Peyer's patch (tissue), 4 donors: ENCODE measurements around the gene RBM39.

Experiments used
- CTCF ChIP-seq, 6 experiments: fragments of 450-650 bp in 4 of 6; fragments of 200-600 bp in 2 of 6; sonication (generic) in 1 of 6; IDR thresholded peaks; one replicate each; pipeline ENCODE4 v1.5.1; 2017 to 2019; ENCODE audit warnings: antibody characterized with exemption in 6 of 6, mild to moderate bottlenecking in 3 of 6, moderate library complexity in 1 of 6
- POLR2A ChIP-seq, 2 donors: fragments of 450-650 bp; IDR thresholded peaks; one replicate each; pipeline ENCODE4 v1.5.1; 2017; ENCODE audit warnings: antibody characterized with exemption in 2 of 2, mild to moderate bottlenecking in 2 of 2, moderate library complexity in 2 of 2

- TF ChIP-seq POLR2A (IDR thresholded peaks at IDR 0.05): no peak
- no peak for TF ChIP-seq CTCF (IDR thresholded peaks at IDR 0.05)
Measured at GRCh38 chr20:35669681-35670080, 72.4 kb downstream of the RBM39 start.
